Astrocyte (in vitro differentiated cells and primary cell): ENCODE measurements around the gene PXDC1. TPM values are rescaled to one million over a fixed set of nuclear protein-coding genes. Genes with fewer than 3 reads are reported as not detected.

ENCODE experiments used
- DNase-seq: peaks from one replicate; pipeline ENCODE4 v3.0.0-alpha.2; 2010; ENCODE audit warnings: low read depth
- FAIRE-seq: peaks from 2 replicates; lab custom pipeline; 2011; peaks lifted over from hg19 to GRCh38; lab: Jason Lieb, UNC
- H2AFZ ChIP-seq: 2 replicates; pipeline ENCODE4 v1.6.0; 2012; ENCODE audit warnings: low read depth, low read length, inconsistent platforms
- H3K27ac ChIP-seq: 2 replicates; pipeline ENCODE4 v1.5.1; 2011; ENCODE audit warnings: low read depth, low read length, inconsistent platforms
- H3K27me3 ChIP-seq: 2 replicates; pipeline ENCODE4 v1.6.0; 2011; ENCODE audit warnings: low read length, inconsistent platforms; ENCODE audit not compliant: insufficient read depth
- H3K36me3 ChIP-seq: 2 replicates; pipeline ENCODE4 v1.5.1; 2011; ENCODE audit warnings: low read length, inconsistent platforms; ENCODE audit not compliant: insufficient read depth
- H3K4me1 ChIP-seq: 2 replicates; pipeline ENCODE4 v1.5.1; 2011; ENCODE audit warnings: low read length, inconsistent platforms; ENCODE audit not compliant: insufficient read depth
- H3K4me2 ChIP-seq: 2 replicates; pipeline ENCODE4 v1.6.0; 2012; ENCODE audit warnings: low read length, inconsistent platforms
- H3K4me3 ChIP-seq: 2 replicates; pipeline ENCODE4 v1.5.1; 2011; ENCODE audit warnings: low read depth, mild to moderate bottlenecking, low read length, inconsistent platforms; ENCODE audit not compliant: insufficient read depth
- H3K79me2 ChIP-seq: 2 replicates; pipeline ENCODE4 v1.6.0; 2012; ENCODE audit warnings: mild to moderate bottlenecking, low read length, inconsistent platforms; ENCODE audit not compliant: insufficient read depth
- H3K9ac ChIP-seq: 2 replicates; pipeline ENCODE4 v1.6.0; 2012; ENCODE audit warnings: mild to moderate bottlenecking, low read length, inconsistent platforms
- H3K9me3 ChIP-seq: 2 replicates; pipeline ENCODE4 v1.5.1; 2012; ENCODE audit warnings: low read depth, mild to moderate bottlenecking, low read length, inconsistent platforms; ENCODE audit not compliant: insufficient read depth
- H4K20me1 ChIP-seq: 2 replicates; pipeline ENCODE4 v1.6.0; 2012; ENCODE audit warnings: low read length, inconsistent platforms; ENCODE audit not compliant: insufficient read depth
- H3K27ac Mint-ChIP-seq: one replicate; pipeline ENCODE4 v1.8.0; 2021; ENCODE audit warnings: mild to moderate bottlenecking, mixed read lengths; ENCODE audit not compliant: unreplicated experiment
- H3K27me3 Mint-ChIP-seq: one replicate; pipeline ENCODE4 v1.8.0; 2021; ENCODE audit warnings: low read depth, mixed read lengths; ENCODE audit not compliant: unreplicated experiment
- H3K36me3 Mint-ChIP-seq: one replicate; pipeline ENCODE4 v1.8.0; 2021; ENCODE audit warnings: low read depth, mixed read lengths; ENCODE audit not compliant: unreplicated experiment
- H3K4me1 Mint-ChIP-seq: one replicate; pipeline ENCODE4 v1.8.0; 2021; ENCODE audit warnings: low read depth, mixed read lengths; ENCODE audit not compliant: unreplicated experiment
- H3K4me3 Mint-ChIP-seq: one replicate; pipeline ENCODE4 v1.8.0; 2021; ENCODE audit warnings: mild to moderate bottlenecking, moderate library complexity, mixed read lengths; ENCODE audit not compliant: unreplicated experiment
- H3K9me3 Mint-ChIP-seq: one replicate; pipeline ENCODE4 v1.8.0; 2021; ENCODE audit warnings: mild to moderate bottlenecking, mixed read lengths; ENCODE audit not compliant: unreplicated experiment
- EZH2 ChIP-seq: IDR thresholded peaks from 2 replicates; pipeline ENCODE4 v1.6.1; 2012; ENCODE audit warnings: mild to moderate bottlenecking, low read length, inconsistent platforms; ENCODE audit not compliant: insufficient read depth
- total RNA-seq: library from RNA; stranded (reverse); gene quantifications from 2 replicates; pipeline ENCODE4 v1.2.1, GENCODE V29; 2021
- TF ChIP-seq, protein P1 (sequence below): IDR thresholded peaks from 2 replicates; pipeline ENCODE4 v1.5.1; 2011; ENCODE audit warnings: low read depth, mild to moderate bottlenecking, inconsistent platforms, low read length, moderate library complexity; ENCODE audit not compliant: insufficient read depth

PXDC1 gene
- total RNA-seq, 1 donor from 2014 or later, result 58.2 TPM

DNA sequence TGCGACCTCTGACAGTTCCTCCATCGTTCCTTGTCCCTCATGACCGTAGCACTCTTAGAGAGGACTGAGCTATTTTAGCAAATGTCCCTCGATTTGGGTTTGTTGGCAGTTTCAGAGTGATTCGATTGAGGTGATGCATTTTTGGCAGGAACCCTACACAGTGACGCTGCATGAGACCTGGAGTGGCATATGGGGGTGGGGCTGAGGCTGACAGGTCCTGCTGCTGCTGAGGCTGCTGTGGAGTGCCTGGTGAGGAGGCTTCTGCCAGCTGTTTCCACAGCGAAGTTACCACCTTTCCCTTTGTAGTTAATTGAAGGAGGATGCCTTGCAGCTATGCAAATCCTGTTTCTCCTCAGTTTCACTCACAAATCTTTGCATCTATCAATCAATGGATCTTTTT is 19.8 kb downstream of the PXDC1 start:
- Histone ChIP-seq H3K4me1 (peaks cover 16% of the 10 kb centered on the region), H3K36me3 (peaks cover 59% of the 10 kb centered on the region), H4K20me1 (peaks cover 100% of the 10 kb centered on the region), H3K9me3 (peaks cover 7% of the 10 kb centered on the region), H3K27me3 (no peaks in the 10 kb centered on the region), H3K9ac (peak overlapping the region; percentile 38), H3K4me3 (no peak overlapping the region), H3K27ac (peak overlapping the region; percentile 25), H2AFZ (no peak overlapping the region), H3K79me2 (peaks cover 100% of the 10 kb centered on the region), H3K4me2 (peak overlapping the region; percentile 45)
- no peak overlapping the region for H3K4me3 Mint-ChIP-seq
- DNase-seq (no peak), FAIRE-seq (no peak)
- peaks cover 8% of the 10 kb centered on the region for H3K4me1 Mint-ChIP-seq
- TF ChIP-seq, protein P1, sequence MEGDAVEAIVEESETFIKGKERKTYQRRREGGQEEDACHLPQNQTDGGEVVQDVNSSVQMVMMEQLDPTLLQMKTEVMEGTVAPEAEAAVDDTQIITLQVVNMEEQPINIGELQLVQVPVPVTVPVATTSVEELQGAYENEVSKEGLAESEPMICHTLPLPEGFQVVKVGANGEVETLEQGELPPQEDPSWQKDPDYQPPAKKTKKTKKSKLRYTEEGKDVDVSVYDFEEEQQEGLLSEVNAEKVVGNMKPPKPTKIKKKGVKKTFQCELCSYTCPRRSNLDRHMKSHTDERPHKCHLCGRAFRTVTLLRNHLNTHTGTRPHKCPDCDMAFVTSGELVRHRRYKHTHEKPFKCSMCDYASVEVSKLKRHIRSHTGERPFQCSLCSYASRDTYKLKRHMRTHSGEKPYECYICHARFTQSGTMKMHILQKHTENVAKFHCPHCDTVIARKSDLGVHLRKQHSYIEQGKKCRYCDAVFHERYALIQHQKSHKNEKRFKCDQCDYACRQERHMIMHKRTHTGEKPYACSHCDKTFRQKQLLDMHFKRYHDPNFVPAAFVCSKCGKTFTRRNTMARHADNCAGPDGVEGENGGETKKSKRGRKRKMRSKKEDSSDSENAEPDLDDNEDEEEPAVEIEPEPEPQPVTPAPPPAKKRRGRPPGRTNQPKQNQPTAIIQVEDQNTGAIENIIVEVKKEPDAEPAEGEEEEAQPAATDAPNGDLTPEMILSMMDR, result no peak
- TF ChIP-seq EZH2, result no peak
- H3K27me3 Mint-ChIP-seq, result no peaks in the 10 kb centered on the region
- no peak overlapping the region for H3K27ac Mint-ChIP-seq
- H3K36me3 Mint-ChIP-seq, result peaks cover 46% of the 10 kb centered on the region
- H3K9me3 Mint-ChIP-seq, result no peaks in the 10 kb centered on the region

DNA sequence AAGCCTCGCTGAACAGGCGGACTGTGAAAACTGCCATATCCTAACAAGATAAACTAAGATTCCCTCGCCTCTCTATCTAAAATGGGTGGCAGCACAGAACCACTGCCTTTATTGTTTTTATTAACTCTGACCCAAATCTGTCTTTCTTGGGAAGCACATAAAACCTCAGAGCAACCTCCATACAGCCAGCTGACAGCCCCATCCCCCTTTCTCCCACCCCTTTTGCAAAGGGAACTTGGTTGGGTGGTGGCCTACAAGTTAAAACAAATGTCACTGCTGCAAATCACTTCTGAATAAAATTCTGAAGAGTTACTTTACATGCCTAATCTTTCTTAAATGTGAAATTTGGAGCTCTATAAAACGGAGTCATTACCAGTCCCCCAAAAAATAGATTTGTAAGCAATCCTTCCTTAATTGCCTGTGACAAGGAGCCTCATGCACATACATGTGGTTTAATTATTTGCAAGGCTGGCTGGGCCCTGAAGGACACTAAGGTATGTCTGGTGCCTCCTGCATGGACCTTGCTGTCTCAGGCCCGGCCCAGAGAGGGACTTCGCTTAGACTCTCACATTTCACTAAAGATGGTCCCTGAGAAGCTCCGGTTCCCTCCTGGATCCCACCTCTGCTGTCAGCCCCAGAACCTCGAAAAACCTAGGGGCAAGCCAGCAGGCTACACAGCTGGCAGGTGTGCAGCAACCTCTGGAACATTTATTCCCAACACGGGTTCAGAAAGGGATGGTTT is 21.7 kb downstream of the PXDC1 start:
- no peak overlapping the region for H3K4me2 ChIP-seq
- H3K27me3 ChIP-seq, result no peaks in the 10 kb centered on the region
- no peaks in the 10 kb centered on the region for H3K27me3 Mint-ChIP-seq
- no peak overlapping the region for H2AFZ ChIP-seq
- H3K27ac Mint-ChIP-seq, result no peak overlapping the region
- no peak for DNase-seq
- no peak for TF ChIP-seq EZH2
- TF ChIP-seq, protein P1, result no peak
- no peak for FAIRE-seq
- peaks cover 8% of the 10 kb centered on the region for H3K4me1 Mint-ChIP-seq
- peaks cover 100% of the 10 kb centered on the region for H3K79me2 ChIP-seq
- peaks cover 30% of the 10 kb centered on the region for H3K4me1 ChIP-seq
- no peak overlapping the region for H3K4me3 ChIP-seq
- no peaks in the 10 kb centered on the region for H3K9me3 ChIP-seq
- peaks cover 29% of the 10 kb centered on the region for H3K36me3 Mint-ChIP-seq
- no peaks in the 10 kb centered on the region for H3K9me3 Mint-ChIP-seq
- H3K4me3 Mint-ChIP-seq, result no peak overlapping the region
- no peak overlapping the region for H3K27ac ChIP-seq
- H3K36me3 ChIP-seq, result peaks cover 42% of the 10 kb centered on the region
- no peak overlapping the region for H3K9ac ChIP-seq
- peaks cover 100% of the 10 kb centered on the region for H4K20me1 ChIP-seq

DNA sequence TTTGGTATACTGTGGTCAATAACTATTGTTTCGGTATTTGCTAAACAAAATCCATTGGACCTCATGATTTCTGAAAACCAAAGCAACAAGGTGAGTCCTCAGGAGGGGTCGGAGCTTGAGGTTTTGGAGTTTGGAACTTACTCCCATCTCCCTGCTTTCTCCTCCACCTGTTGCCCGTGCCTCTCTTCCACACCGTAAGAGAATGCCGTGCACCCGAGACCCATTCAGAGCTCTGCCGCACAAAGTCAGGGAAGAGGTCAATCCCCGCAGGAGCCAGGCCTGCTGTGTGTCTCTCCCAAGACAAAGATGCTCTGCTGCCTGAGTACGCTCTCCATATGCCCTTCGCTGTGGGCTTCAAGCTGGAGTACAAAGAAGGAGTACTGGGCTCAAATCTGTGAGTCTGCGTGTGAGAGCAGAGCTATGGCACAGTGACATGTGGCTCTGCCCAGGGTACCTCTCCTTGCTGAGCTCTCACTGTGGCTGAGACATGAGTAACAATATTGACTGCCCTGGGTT is 23.9 kb downstream of the PXDC1 start:
- H3K27ac ChIP-seq, result no peak overlapping the region
- H3K9me3 Mint-ChIP-seq, result no peaks in the 10 kb centered on the region
- H3K27me3 Mint-ChIP-seq, result no peaks in the 10 kb centered on the region
- no peak overlapping the region for H3K9ac ChIP-seq
- DNase-seq (no peak), FAIRE-seq (no peak)
- H3K4me1 Mint-ChIP-seq, result peaks cover 15% of the 10 kb centered on the region
- no peak overlapping the region for H3K27ac Mint-ChIP-seq
- H3K36me3 Mint-ChIP-seq, result peaks cover 21% of the 10 kb centered on the region
- TF ChIP-seq EZH2, result no peak
- TF ChIP-seq, protein P1, result no peak
- peaks cover 43% of the 10 kb centered on the region for H3K36me3 ChIP-seq
- no peak overlapping the region for H3K4me3 ChIP-seq
- peaks cover 38% of the 10 kb centered on the region for H3K4me1 ChIP-seq
- H3K79me2 ChIP-seq, result peaks cover 100% of the 10 kb centered on the region
- H3K27me3 ChIP-seq, result no peaks in the 10 kb centered on the region
- H3K9me3 ChIP-seq, result no peaks in the 10 kb centered on the region
- no peak overlapping the region for H3K4me3 Mint-ChIP-seq
- H2AFZ ChIP-seq, result no peak overlapping the region
- H4K20me1 ChIP-seq, result peaks cover 100% of the 10 kb centered on the region
- no peak overlapping the region for H3K4me2 ChIP-seq
